NCI-H1930 (cell line): Measurements from ENCODE around the gene CLDND2.
"Not testable (repeated sequence)": the region's sequence is repeated elsewhere in the genome, so short reads cannot be mapped to it uniquely, and the experiment has no call there.

Experiments
- DNase-seq, 2 experiments: peaks; one replicate each; lab custom pipeline; 2025; lab: John Stamatoyannopoulos, UW

Gene CLDND2, protein sequence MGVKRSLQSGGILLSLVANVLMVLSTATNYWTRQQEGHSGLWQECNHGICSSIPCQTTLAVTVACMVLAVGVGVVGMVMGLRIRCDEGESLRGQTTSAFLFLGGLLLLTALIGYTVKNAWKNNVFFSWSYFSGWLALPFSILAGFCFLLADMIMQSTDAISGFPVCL

DNA sequence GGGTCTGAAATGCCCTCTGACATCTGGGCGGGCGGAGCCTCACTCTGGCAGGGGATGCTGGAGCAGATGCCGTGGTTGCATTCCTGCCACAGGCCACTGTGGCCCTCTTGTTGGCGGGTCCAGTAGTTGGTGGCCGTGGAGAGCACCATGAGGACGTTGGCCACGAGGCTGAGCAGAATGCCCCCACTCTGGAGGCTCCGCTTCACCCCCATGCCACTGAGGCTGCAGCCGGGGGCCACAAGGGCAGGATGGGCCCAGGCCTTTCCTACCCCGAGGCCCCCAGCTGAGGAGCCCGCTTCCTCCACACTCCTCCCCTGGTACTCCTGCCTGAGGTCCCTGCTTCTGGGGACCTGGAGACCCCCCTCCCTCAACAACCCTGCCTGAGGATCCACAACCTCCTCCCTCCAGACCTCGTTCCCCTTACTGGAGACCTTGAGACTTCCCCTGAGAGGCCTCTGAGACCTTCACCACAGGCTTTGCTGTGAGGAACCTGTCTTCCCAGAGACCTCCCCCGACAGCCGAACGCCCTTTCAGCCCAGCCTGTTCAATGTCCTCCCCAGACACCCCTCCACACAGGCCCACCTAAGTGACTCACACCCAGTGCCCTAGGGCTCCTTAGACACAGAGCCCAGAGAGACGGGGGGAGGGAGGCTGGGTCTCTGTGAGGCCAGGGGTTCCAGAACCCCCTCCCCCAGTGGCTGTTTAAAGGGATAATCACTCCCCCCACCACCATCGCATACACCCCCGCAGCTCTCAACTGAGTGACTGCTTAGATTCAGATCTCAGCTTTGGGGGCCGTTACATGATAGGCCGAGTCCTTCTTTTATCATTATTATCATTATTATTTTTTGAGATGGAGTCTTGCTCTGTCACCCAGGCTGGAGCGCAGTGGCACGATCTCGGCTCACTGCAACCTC, at the start of gene CLDND2:
Gene CLDND2, minus strand, starts transcription at position 638 of the 917 bp plus-strand sequence. Its CDS starts 426 bp downstream, at position 212.
- DNase-seq: no peak

GRCh38 chr19:51417810-51418157, 49.0 kb upstream of the CLDND2 start:
- no peak for DNase-seq

- DNase-seq: no peak
Measured at GRCh38 chr19:51417107-51417809, 48.5 kb upstream of the CLDND2 start, which contains the start of gene SIGLEC10. TSS of gene SIGLEC10 (minus strand) at chr19:51417642. CDS start at chr19:51417581, 61 bp downstream.

- DNase-seq: not testable (repeated sequence)
Measured at GRCh38 chr19:51416422-51416821, 47.6 kb upstream of the CLDND2 start.

- DNase-seq: no peak
Measured at GRCh38 chr19:51415187-51415586, 46.4 kb upstream of the CLDND2 start.

DNA sequence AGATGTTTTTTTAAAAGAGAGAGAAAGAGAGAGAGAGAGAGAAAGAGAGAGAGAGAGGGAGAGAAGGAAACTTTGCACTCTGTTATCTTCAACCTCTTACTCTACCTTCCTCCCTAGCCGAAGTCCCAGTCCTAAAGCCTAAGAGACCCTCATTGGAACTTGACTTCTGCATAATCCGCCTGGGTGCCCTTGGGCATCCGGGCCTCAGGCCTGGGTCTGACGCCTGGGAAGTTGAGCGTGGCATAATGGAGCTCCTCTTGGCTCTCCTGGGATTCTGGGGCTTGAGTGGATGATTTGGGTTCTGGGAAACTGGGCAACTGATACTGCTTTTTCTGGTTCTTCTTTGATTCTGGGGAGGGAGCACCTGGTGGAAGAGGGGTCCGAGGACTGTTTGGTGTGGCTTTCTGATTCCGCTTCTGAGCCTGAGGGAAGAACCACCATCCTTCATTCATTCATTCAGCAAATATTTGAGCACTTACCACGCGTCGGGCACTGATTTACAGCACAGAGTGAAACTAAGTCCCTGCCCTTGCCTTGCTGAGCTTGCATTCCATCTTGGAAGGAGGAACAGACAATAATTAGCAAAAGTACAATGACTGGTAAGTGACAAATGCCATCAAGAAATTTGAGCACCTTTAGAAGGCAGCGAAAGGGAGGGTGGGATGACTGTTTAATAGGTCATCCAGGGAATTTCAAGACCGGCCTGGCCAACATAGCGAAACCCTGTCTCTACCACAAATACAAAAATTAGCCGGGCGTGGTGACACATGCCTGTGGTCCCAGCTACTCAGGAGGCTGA, 42.3 kb upstream of the CLDND2 start:
- DNase-seq: no peak

- peak in 1 of 2 experiments; percentile 10 for DNase-seq
Measured at GRCh38 chr19:51407511-51408131, 38.8 kb upstream of the CLDND2 start.

DNA sequence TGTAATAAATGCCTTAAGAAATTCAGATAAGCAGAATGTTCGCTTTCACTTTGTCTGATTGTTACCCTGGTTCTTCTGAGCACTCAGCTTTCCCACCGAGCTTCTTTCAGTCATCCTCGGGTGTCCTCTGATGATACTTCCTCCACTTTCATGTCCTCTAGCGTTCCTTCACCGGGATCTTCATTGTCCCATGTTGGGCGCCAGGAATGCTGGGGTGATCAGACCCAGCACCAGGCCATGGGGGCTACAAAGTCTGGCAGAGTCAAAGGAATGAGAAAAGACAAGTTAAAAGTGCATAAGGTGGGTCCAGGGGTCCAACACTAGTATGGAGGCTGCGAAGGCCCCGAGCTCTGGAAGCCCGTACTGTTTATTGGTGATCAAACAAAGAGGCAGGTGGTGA, 33.3 kb upstream of the CLDND2 start:
- no peak for DNase-seq

- not testable (repeated sequence) for DNase-seq
Measured at GRCh38 chr19:51399936-51400335, 31.1 kb upstream of the CLDND2 start.

- no peak for DNase-seq
Measured at GRCh38 chr19:51399231-51399630, 30.4 kb upstream of the CLDND2 start.

DNA sequence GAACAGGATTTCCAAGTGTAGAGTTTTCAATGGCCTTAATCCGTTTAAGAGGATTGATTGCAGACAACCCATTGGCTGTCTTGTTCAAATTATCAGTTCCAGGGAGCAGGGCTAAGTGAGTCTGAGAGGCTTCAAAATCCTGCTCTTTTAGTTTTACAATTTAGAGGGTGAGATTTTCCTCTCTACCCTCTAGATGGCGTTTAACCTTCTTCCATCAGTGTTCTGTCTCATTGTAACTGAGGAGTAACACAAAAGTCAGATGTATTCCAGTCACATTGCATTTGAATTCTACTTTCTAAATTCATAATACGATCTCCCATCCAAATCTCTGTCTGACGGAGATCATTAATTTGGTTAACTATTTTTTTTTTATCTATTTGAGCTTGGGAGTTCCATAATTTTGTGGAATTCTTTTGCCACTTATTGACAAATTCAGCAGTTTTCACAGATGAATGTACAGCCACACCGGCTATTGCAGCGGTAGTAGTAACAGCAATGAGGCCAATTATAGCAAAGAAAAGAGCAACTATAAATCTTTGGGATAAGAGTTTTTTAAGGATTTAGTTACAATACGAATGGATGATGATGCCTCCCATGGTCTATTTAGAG, 29.4 kb upstream of the CLDND2 start:
- peak in 1 of 2 experiments; percentile 47 for DNase-seq

- DNase-seq: not testable (repeated sequence)
Measured at GRCh38 chr19:51397453-51397852, 28.6 kb upstream of the CLDND2 start.

- no peak for DNase-seq
Measured at GRCh38 chr19:51396175-51396574, 27.4 kb upstream of the CLDND2 start.

DNA sequence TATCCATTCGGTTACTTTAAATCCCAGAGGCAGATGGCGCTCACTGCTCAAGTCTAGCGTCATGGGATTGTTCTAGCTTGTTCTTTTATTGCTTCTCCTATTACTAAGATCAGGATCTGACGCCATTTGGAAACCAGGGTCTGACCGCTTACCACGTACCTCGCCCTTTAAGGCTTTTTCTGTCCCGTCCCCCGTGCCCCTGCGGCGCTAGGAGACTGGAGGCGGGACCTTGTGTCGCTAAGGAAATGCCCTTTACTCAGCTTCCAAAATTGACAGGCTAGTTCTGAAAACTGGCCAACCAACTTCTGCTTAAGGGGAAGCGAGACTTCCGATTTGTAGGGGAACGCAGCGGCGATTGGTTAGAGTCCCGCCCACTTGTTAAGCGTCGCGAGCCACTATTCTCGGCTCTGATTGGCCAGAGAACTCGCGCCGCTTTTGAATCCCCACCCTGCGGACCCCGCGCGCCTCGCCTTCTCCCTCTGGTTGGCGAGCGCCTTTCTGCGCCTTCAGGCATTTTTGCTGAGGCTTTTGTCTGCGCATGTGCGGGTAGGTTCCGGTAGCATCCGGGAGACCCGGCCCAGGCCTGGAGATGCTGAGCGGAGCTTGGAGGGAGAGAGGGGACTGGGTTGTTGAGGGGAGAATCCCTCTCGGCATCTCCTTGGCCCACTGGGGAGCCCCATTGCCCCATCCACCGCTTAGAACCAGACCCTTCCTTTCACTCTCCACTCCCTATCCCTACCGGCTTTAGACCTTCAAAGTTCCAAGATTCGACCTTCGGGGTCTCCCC, 25.4 kb upstream of the CLDND2 start:
- DNase-seq: peak; percentile 99

DNA sequence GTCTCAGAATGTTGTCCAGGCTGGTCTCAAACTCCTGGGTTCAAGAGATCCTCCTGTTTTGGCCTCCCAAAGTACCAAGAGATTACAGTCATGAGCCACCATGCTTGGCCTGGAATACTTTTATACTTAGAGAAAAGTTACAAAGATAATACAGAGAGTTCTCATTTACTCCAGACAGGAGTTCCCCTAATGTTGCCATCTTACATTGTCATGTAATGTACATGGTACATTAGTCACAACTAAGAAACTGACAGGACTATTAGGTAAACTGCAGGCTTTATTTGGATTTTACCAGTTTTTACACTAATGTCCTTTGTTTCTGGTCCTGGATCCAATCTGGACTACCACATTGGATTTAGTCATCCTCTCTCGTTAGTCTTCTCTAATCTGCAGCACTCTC, 23.9 kb upstream of the CLDND2 start:
- no peak for DNase-seq

DNA sequence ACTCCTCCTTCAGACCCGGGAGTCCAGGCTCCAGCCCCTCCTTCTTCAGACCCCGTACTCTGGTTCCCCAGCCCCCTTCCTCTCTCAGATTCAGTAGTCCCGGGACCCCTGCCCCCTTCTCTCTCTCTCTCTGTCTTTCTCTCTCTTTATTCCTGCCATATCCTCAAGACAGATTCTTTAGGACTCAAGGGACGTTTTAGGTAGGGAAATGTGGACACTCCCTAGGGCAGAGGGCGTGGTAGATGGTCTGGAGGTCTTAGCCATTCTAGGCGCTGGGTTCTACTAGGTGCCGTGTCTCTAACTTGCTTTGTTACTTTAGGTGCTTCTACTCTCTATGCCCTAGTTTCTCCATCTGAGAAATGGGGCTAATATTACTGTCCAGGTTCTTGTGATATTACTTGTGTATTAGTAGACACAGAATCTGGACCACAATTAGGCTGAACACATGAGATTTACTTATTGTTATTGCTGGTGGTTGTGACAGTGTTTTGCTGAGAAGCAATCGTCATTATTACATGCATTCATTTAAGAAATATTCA, 22.3 kb upstream of the CLDND2 start:
- DNase-seq: no peak

- DNase-seq: no peak
Measured at GRCh38 chr19:51389143-51389542, 20.3 kb upstream of the CLDND2 start.

GRCh38 chr19:51387924-51388389, 19.2 kb upstream of the CLDND2 start, which contains the start of gene LIM2:
TSS of gene LIM2 (minus strand) at chr19:51387974. CDS start at chr19:51387443, 531 bp downstream.
- no peak for DNase-seq

- DNase-seq: no peak
Measured at GRCh38 chr19:51386882-51387520, 18.2 kb upstream of the CLDND2 start.
